SU-DHL-6 (cell line): ENCODE results near the gene PDCD6IP.

Experiments
- EZH2phosphoT487 ChIP-seq: fragments of 200-600 bp; sonication (generic), shearing (Covaris generic); conservative IDR thresholded peaks from 2 replicates; pipeline ENCODE4 v1.6.1; 2018; ENCODE audit warnings: mild to moderate bottlenecking, antibody characterized with exemption, low read length, moderate library complexity, mixed read lengths
- TF ChIP-seq, protein P1 (sequence below): fragments of 200-600 bp; sonication (generic); IDR thresholded peaks from one replicate; pipeline ENCODE4 v1.5.1; 2017; ENCODE audit warnings: antibody characterized with exemption, mild to moderate bottlenecking, low read length, moderate library complexity; ENCODE audit not compliant: insufficient read depth, poor library complexity, severe bottlenecking

GRCh38 chr3:33886015-33886414 lies 87.6 kb downstream of the PDCD6IP start:
- TF ChIP-seq, protein P1, sequence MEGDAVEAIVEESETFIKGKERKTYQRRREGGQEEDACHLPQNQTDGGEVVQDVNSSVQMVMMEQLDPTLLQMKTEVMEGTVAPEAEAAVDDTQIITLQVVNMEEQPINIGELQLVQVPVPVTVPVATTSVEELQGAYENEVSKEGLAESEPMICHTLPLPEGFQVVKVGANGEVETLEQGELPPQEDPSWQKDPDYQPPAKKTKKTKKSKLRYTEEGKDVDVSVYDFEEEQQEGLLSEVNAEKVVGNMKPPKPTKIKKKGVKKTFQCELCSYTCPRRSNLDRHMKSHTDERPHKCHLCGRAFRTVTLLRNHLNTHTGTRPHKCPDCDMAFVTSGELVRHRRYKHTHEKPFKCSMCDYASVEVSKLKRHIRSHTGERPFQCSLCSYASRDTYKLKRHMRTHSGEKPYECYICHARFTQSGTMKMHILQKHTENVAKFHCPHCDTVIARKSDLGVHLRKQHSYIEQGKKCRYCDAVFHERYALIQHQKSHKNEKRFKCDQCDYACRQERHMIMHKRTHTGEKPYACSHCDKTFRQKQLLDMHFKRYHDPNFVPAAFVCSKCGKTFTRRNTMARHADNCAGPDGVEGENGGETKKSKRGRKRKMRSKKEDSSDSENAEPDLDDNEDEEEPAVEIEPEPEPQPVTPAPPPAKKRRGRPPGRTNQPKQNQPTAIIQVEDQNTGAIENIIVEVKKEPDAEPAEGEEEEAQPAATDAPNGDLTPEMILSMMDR: no peak
- no peak for TF ChIP-seq EZH2phosphoT487
